ENCODE measurements around the gene CMTM7.

CMTM7 gene

GRCh38 chr3:32391643-32392535 lies at the start of gene CMTM7:
TSS of gene CMTM7 (plus strand) at chr3:32391853. CDS start at chr3:32391907, 54 bp downstream.
- no peak for DNase-seq

DNA sequence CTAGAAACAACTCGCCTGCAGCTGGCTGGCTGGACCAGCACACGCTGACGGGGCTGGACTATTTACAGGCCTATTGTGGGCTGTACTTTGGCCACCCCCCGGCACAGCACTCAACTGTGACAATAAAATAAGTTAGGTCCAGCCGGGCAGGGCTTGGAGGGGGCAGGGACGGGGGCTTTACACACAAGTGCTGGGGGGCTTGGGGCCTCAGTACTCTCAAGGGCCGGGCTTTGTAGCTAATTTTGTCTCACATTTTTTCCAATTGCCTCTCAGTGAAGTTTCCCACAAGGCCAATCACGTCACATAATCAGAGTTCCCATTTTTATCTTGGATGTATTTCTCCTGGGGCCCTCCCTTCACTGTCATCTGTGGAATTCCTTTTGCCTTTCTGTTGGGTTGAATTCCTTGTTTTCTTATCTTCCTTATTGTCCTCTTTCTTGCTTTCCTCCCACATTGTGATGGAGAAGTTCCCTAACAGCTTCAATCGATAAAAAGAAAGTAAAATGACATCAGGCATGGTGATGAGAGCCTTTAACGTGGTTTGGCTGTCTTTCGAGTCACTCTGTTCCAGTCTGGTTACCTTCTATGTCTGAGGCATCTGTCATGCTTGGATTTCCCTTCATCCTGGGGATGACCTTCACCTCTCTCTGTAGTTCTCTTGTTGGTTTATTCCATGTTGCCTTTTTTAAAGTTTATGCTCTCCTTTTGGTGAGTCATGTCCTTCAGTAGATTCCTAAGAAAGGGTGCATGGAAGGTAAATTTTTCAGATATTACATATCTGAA lies 44.1 kb upstream of the CMTM7 start:
- no peak for DNase-seq

DNA sequence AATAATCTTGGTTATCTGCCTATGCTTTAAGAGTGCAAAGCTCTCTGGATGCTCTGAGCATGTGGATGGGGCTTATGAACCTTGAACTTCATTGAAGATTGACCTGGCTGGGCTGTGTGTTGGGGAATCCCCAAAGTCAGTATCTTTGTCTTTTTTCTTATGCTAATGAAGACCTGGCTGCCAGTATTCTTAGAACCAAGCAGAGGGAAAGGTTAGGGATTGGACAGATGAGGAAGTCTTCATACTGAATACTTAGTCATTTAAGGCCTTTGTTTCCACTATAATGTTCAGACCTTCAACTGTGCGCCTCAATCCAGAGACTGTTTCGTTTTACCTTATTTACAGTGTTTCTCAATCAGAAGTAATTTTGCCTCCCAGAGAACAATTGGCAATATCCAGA lies 42.5 kb upstream of the CMTM7 start:
- DNase-seq = no peak

DNA sequence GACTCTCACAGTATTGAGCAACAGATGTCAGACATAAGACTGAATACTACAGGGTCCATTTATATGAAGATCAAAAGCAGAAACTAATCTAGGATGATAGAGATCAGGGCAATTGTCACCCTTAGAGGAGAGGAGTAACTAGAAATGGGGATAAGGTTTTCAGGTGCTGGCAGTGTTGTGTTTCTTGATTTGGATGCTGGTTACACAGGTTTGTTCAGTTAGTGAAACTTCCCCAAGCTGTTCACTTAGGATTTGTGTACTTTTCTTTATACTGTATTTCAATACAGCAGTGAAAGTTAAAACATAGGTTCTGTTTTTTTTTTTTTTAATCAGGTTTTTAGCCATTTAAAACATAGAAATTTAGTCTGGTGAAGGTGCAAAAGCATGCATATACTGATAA lies 39.1 kb upstream of the CMTM7 start:
- no peak for DNase-seq

DNA sequence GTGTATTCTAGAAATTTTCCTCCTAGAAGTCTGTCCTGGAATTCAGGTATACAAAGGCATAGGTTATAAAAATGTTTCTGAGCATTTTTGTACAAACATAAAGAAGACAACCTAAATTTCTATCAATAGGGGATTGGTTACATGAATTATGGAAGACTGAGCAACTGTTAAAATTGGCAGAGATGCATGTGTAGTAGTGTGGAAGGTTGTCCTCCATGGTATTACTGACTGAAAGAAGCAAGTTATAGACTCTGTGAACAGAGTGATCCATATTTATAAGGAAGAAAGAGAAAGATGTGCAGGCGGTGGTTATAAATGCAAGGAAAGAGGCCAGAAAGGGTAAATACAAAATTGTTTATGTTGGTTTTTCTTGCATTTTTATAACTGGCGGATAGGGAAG lies 38.3 kb upstream of the CMTM7 start:
- DNase-seq = no peak

DNA sequence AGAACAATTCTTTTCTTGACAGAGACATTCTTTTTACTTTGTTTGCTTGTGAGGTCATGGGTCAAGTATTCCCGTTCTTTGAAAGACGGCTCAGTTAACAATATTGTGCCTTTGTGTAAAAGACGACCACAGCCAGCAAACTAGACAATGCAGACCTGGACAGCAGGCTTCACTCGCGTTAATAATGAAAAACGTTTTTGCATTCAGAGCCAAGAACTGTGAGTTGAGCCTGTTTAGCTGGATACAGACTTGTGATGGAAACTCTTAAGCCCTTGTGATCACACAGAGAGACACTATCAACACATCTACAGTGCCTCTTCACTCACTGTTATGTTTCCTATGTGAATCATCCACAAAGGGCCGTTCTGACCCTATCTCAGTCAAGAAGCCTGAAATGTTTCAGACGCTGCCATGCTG lies 37.3 kb upstream of the CMTM7 start:
- DNase-seq = no peak

GRCh38 chr3:32355751-32356291 lies 35.8 kb upstream of the CMTM7 start:
- DNase-seq = no peak

DNA sequence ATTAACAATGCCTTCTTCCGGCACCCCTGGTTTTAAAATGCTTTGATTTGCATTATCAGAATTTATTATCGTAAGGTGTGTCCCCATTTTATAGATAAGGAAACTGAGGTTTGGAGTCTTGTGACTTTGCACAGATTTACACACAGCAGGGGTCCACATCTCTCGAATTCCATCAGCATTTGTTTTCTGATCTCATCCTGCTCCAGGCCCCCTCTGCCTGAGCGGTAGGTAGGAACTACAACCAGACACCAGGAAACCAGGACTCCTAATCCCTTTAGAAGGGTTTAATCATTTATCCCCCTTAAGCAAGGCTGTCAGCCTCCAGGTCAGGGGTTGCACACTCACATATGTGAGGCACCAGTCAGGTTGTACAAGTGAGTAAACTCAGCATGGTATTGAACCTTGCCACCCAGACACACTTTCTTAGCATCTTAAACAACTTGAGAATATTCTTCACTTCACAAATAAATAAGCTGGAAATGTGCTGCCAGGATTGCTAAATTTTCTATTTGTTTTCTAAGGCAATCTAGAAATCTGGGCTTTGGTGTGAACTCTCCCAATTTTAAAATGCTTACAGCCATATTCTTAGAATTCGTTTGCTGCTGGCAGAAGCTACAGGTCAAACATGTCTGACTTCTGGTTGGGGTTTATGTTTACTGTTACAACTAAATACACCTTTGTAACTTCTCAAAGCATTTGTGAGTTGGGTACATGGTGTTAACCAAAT lies 31.7 kb upstream of the CMTM7 start:
- DNase-seq = no peak

GRCh38 chr3:32360493-32360827 lies 31.2 kb upstream of the CMTM7 start:
- DNase-seq = no peak

DNA sequence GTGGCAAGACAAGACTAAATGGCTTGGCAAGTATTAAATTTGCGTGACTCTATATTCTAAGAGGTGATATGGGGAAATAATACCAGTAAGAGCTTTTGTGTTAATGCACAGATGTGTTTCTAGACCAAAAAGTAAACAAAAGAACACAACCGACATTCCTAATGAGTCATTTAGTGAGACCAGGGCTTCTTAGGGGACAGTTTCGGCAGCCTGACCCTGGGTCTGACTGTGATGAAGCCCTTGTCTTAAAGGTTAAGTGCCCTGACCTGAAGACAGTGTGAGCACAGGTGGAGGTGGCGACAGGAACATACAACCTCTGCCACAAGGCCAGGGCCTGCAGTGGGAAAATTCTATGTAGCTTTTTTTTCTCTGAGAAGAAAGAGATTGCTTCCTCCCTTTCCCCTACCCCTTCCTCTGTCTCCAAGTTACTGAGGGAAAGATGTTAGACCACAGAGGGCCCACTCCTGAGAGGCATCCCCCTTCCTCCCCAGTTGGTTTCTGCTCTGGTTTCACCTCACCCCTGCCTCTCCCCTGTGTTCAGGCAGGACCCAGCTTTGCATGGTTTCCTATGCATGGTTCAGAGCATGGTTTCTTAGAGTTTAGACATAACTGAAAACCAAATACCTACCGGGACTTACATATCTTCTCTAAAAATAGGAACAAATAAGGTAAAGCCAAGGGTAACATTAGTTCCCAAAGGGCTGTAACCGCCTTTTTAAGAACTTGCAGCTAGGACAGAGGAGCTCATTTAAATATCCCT lies 24.8 kb upstream of the CMTM7 start:
- DNase-seq = no peak

DNA sequence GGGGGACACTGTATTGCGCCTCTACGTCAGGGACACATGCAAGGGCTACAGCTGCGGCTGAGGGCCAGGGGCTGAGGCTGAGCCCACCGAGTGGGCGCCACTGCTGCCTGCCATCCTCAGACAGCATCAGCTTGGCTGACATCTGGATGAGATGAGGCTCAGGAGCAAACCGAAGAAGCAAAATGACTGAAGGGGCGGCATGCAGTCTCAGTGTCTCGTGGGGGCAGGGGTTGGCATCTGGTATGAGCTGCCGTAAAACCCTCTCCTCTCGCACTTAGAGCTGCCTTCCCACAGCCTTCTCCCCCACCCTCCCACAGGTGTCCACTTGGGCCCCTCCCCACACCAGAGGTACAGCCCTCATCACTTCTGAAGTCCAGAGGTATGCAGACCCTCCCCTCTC lies 24.2 kb upstream of the CMTM7 start:
- peak; percentile 76 for DNase-seq

- no peak for DNase-seq
Observed at GRCh38 chr3:32371461-32372212, 20.0 kb upstream of the CMTM7 start.

GRCh38 chr3:32372213-32372490 lies 19.5 kb upstream of the CMTM7 start:
- no peak for DNase-seq

DNA sequence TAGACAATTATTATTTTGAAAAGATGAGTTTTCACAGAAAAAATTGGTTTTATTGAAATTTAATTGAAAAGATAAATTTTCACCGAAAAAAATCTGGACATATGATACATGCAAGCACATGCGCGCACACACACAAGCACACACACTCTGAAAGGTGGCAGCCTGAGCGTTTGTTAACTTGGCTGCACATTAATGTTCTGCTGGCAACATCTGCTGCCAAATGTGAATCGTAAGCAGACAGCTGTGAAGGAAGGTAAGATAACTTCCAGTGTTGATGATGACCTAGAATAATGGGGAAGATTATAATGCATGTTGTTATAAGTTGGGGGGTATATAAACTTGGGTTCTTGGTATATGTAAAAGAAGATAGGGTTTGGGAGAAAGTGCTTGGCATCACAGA lies 18.4 kb upstream of the CMTM7 start:
- peak; percentile 33 for DNase-seq

DNA sequence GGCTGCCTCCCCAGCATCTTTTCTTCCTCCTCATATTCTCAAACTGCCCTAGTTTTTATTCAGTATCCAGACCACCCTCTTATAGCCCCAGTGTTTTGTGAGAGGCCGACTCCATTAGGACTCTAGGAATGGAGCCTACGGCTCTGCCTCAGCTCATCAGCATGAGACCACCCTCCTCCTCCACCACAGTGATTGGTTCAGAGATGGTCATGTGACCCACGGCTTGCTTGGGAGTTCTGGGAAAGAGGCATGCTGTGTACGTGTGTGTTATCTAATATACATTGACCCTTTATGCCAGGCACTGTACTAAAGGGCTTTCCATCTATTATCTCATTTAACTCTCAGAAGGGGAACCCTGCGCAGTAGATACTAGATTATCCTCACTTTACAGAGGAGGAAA lies 17.8 kb upstream of the CMTM7 start:
- no peak for DNase-seq

DNA sequence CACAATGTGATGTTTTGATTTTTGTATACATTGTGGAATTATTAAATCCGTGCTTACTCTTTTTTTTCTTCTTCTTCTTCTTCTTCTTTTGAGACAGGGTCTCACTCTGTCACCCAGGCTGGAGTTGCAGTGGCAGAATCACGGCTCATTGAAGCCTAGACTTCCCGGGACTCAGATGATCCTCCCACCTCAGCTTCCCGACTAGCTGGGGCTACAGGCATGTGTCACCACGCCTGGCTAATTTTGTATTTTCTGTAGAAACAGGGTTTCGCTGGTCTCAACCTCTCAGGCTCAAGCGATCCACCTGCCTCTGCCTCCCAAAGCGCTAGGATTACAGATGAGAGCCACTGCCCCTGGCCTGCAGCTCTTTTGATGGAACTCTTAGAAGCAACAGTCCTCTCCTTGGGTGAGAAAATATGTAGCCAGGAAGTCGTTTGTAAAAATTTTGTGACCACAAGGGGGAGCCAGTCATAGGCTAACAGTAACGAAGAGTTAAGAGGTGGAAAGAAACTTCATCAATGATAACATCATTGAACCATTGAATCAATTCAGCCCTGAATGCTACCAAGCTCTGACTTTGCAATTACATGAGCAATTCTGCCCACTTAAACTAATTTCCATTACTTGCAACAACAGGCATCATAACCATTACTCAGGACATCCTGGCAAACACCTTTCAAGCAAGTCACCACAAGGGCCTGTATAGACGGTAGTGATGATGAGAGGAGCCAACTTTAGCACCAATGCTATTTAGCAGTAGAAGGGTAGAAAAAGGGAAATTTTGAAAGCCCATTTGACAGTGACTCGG lies 16.7 kb upstream of the CMTM7 start:
- no peak for DNase-seq

- no peak for DNase-seq
Observed at GRCh38 chr3:32375596-32375930, 16.1 kb upstream of the CMTM7 start.

GRCh38 chr3:32376115-32376514 lies 15.5 kb upstream of the CMTM7 start:
- DNase-seq = no peak

GRCh38 chr3:32379831-32380500 lies 11.7 kb upstream of the CMTM7 start:
- no peak for DNase-seq

- DNase-seq = no peak
Observed at GRCh38 chr3:32381922-32382321, 9.7 kb upstream of the CMTM7 start.

Measured in NCI-H524 treated with DMSO at 0.1 percent for 48 hours (cell line).